Stimulated activated CD4-positive, alpha-beta T cell treated with anti-CD3 and anti-CD28 coated beads, Interleukin-1b, Interleukin-23, amount 100 ng/mL, for 1 hour (primary cell): ENCODE data around the gene ILKAP.
A peak's percentile ranks its signal among the peaks of the same experiment; 100 is the strongest.

Source experiments
- DNase-seq, 2 donors: peaks; one replicate each; pipeline ENCODE4 v3.0.0-alpha.2; 2020; ENCODE audit warnings: low read depth in 2 of 2

The ILKAP gene

DNA sequence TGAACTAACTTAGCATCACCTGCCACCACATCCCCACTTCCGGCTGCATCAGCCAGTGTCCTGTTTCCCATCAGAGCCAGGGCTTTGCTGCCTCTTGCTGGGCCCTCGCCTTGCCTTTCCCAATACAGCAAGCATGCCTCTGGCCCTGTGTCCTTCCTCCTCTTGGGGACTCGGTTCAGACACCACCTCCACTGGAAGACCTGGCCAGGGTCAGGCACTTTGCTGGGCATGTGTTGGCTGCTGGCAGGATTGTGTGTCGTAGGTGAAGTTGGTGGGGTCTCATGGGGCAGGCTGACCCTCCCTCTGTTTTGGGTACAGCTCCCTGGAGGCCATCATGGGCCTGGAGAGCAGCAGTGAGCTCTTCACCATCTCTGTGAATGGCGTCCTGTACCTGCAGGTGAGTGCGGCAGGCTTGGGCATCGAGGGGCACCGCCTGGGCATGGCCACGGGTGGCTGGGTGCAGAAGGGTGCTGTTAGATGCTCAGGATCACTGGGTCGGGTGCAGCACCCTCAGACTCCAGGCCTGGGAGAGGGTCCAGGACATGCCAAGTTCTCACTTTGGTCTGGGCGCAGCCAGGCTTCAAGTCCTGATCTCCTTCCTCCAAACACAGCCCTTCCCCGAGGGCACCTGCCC, 38.1 kb downstream of the ILKAP start:
- no peak for DNase-seq

DNA sequence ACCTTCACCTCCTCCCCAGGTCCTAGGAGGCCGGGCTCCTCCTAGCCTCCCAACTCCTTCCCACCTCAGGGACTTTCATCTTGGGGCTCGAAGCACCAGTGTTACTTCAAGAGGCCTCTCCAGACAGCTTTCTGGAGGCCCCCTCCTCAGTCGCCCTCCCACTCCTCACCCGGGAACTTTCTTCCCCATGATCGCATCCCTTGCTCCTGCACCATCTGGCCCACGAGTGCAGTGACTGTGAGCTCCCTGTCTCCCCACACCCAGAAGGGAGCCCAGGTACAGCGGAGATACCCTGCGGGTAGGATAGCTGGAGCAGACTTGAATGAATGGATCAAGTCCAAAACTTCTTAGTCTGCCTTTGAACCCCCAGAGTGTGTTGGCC, 38.6 kb downstream of the ILKAP start:
- DNase-seq = no peak

- no peak for DNase-seq
Measured at GRCh38 chr2:238163481-238164198, 39.9 kb downstream of the ILKAP start.

DNA sequence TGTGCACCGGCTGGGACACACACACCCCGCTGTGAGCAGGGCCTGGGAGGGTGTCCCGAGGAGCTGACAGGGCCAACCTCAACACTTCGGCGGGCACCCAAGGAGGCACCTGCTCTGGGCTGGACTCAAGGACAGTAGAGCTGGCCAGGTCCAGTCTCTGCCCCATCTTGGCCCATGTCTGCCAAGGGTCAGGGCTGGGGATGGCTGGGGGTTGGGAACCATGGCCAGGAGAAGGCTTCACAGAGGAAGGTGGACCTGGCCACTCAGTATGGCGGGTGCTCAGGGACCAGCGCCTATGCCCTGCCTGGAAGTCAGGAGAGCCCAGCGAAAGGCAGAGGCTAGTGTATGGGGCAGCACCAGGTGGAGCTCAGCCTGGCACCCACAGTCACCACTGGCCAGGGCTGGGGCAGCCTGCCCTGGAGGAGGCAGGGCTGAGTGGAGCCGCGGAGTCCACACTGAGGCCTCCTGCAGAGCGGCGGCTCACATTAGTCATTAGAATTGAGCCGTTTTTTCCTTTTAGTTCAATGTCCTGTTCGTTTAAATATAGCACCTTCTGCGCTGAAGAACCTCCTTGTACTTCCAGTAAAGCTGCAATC, 40.6 kb downstream of the ILKAP start:
- DNase-seq = no peak

DNA sequence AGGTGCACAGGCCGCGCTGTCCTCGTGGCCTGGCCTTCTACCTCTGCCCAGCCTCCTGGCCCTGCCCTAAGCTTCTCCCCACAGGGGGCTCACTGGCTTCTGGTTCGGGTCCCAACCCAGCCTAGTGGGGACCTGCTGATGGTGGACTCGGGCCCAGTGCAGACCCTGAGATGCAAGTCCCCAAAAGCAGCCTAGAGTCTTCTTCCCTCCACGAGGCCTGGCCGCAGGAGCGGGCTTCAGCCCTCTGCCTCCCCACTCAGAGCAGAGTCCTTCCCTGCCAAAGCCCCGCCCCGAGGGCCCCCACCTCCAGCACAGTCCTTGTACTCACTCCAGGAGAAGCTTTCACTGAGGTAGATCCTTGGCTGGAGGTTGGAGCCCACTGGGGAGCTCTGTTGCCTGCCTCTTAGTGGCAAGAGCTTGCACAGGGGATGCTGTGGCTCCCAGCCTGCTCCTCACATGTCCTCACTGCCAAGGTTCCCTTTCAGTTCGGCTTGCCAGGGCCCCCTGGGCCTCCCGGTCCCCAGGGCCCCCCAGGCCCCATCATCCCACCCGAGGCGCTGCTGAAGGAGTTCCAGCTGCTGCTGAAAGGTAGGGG, 41.1 kb downstream of the ILKAP start:
- no peak for DNase-seq

- DNase-seq = no peak
Measured at GRCh38 chr2:238161291-238162051, 42.0 kb downstream of the ILKAP start.

DNA sequence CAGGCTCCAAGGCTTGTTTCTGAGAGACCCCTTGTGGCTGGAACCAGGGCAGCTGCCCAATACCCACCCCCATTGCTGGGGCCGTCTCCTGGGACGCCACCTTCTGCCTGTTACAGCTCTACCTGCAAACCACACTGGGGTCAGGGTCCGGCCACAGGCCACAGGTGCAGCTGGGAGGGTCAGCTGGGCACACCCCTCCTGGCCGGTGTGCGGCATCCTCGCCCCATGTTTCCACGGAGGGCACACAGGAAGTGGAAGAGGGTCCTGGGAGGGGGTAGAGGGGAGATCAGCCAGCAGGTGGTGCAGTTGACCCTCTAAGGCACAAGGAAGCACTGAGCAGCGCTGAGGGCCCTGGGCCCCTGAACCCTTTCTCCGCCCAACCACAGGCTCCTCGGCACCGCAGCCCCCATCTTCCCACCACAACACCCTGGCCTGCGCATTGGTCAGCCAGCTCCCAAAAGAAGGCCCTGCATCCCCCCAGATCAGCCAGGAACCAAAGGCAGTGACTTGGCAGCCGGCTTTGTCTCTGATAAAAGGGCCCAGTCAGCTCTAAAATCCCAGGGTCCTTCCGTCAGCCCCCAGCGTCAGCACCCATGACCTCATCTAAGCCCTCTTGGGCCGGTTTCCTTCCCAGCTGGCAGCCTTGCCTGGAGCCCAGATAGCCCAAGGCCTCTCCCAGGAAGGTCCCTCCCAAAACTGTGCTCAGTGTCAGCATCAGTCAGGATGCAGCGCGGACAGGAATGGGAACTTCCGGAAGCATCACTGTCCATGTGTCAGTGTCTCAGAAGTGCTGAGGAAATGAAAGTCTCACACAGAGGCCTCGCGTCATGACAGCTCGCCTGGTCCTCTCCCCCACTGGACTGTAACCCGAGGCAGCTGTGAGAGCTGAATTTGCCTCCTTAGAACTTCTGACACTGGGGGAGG, 43.0 kb downstream of the ILKAP start:
- DNase-seq = no peak

DNA sequence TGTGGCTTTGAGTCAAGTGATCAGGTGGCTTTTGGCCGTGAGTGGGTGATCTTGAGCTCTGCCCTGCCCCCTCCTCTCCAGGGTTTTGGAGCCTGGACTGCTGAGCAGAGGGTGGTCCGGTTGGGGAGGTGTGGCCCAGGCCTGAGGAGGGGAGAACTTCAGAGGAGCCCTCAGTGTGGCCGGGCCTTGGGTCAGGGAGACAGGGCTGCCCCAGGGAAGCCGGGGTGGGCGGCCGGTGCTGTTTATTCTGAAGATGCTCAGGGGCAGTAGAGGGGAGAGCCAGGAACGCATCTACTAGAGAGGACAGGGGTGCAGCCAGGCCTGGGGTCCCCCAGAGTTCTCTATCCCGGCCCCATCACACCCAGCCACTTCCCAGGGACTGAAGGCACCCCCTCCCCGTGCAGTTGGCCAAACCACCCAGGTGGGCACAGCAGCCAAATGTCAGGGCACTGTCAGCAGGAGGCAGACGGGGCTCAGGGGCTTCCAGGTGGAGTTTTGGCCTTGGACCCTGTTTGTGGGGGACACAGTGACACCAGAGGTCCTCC, 43.8 kb downstream of the ILKAP start:
- no peak for DNase-seq

GRCh38 chr2:238159071-238159539, 44.4 kb downstream of the ILKAP start:
- DNase-seq = no peak

- peak in 1 of 2 donors; percentile 31 for DNase-seq
Measured at GRCh38 chr2:238158509-238159070, 44.9 kb downstream of the ILKAP start, which contains the start of gene ERFE. Gene ERFE, plus strand, starts transcription at chr2:238158970. Its CDS starts 38 bp downstream, at chr2:238159008.

- no peak for DNase-seq
Measured at GRCh38 chr2:238158018-238158508, 45.4 kb downstream of the ILKAP start.

DNA sequence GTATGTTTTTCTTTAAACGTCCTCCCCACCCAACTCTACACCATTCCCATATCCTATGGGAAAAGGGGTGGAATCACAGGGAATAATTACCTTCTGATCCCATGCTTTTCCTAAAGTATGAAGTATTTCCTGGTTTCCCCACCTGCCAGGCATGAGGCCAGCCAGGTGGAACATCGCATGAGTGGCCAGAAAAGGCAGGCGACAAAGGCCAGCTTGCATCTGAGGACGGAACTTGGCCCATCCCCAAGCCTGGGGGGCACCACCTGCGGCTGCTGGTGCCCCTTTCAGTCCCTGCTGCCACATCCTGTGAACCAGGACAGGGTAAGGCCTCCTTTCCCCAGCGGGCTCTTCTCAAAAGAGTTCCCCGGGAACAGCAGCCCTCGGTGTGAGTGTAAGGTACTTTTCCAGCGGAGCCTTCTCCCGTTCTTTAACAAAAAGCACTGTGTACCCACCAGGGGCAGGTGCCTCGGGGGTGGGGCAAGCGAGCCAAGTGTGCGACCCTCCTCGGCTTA, 45.9 kb downstream of the ILKAP start:
- no peak for DNase-seq

- DNase-seq = no peak
Measured at GRCh38 chr2:238155761-238156694, 47.5 kb downstream of the ILKAP start.

DNA sequence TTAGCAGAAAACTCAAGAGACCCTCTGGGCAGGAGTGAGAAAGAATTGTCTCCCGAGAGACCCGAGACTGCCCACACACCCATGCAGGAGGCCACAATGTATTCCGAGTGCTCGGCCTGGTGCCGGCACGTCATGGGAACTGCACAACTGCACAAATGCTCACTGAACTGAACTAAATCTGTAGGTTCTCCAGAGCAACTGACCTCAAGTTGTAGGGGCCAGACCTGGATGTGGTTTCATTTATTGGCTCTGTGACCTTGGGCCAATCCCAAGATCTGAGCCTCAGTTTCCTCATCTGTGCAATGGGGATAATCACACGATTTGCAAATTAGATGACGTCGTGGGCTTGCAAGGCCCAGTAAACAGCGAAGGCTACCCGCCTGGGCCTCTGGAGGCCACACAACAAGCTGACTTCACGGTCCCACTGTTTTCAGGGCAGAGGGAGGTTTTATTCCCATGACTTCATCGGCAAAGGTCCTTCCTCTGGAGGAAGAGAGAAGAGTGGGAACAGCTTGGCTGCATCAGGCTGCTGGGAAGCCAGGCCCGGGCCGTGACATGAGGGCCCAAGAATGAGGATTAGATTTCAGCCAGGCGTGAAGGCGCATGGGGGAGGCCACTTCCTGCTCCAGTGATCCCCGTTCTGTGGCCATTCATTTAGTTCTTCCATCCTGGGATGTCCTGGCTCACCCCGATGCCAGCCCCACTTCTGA, 48.3 kb downstream of the ILKAP start:
- DNase-seq = no peak

DNA sequence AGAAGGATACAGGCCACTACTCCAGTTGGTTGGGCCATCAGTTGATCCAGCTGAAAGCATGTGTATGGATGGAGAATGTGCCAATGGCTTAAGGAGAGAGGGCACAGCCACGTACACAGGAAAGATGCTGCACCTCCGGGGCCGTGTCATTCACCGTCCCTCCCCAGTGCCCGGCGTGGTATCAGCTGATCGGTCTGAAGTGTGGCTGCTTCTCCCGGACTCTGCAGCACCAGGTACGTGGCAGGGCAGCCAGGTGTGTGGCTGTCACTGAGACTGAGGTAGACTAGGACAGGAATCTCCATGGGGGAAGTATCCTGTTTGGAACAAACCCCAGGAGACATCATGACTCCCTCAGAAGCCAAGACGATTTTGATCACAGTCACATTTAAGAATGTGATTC, 48.9 kb downstream of the ILKAP start:
- DNase-seq = no peak

DNA sequence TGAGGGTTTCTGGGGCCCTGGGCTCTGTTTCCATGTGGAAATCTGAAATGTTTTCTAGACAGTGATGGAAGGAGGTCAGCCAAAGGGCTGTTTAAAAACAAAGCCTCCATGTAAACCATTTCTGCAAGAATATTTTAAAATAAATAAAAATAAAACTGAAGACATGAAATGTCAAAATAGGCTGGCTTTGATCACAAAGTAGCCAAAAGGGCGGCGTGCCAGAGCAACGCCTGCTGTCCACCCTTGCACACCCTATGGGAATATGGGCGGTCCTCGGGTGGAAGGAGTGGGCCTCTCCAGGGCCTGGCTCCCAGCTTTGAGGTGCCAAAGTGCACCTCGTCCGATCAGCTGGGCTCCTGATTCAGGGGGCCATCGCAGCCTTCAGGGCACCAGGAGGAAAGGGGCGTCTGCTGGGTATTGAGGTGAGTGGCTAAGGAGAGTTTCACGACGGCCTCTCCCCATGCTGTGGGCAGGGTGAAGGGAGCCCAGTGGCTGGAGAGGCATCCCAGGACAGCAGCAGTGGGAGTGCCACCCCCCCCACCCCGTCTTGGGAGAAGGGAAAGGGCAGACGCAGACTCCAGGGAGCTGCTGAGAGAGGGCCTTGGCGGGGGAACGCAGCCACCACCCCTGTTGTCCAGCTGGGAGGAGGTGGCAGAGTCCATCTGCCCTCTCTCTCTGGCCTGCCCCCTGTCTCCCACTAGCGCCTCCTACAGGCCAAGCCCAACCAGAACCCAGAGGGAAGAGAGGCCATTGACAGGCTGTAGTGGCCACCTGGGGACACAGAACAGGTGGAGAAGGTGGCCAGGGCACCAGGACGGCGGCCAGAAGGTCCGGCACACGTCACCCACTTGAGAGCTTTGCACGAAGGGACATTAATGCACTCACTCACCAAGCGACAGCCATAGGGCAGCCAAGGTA, 50.5 kb downstream of the ILKAP start:
- no peak for DNase-seq
